Activated CD4-positive, CD25-positive, alpha-beta regulatory T cell treated with anti-CD3 and anti-CD28 coated beads, Interleukin-2, amount 50 U/mL, for 72 hours (primary cell): ENCODE measurements around the gene LEKR1.
"Not testable (repeated sequence)": the region's sequence is repeated elsewhere in the genome, so short reads cannot be mapped to it uniquely, and the experiment has no call there.

Source experiments
- DNase-seq: peaks from one replicate; pipeline ENCODE4 v3.0.0; 2021

Gene LEKR1

GRCh38 chr3:156910022-156910421 is 83.9 kb downstream of the LEKR1 start:
- no peak for DNase-seq

DNA sequence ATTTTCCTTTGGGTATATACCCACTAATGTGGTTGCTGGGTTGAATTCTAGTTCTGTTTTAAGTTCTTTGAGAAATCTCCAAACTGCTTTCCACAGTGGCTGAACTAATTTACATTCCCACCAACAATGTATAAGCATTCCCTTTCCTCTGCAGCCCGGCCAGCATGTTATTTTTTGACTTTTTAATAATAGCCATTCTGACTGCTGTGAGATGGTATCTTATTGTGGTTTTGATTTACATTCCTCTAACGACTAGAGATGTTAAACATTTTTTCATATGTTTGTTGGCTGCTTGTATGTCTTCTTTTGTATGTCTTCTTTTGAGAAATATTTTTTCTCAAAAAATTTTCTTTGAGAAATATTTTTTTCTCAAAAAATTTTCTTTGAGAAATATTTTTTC is 84.7 kb downstream of the LEKR1 start:
- DNase-seq, result not testable (repeated sequence)

DNA sequence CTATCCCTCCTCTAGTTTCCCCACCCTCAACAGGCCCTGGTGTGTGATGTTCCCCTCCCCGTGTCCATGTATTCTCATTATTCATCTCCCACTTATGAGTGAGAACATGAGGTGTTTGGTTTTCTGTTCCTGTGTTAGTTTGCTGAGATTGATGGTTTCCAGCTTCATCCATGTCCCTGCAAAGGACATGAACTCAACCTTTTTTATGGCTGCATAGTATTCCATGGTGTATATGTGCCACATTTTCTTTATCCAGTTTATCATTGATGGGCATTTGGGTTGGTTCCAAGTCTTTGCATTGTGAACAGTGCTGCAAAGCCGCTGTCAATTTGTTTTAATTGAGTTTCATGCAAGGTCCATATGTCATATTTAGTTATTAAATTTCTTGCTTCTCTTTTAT is 88.1 kb downstream of the LEKR1 start:
- not testable (repeated sequence) for DNase-seq

DNA sequence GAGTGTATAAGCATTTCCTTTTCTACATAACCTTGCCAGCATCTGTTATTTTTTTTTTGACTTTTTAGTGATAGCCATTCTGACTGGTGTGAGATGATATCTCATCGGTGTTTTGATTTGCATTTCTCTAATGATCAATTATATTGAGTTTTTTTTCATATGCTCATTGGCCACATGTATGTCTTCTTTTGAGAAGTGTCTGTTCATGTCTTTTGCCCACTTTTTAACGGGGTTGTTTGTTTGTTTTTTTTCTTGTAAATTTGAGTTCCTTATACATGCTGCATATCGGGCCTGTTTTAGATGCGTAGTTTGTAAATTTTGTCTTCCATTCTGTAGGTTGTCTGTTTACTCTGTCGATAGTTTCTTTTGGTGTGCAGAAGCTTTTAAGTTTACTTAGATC is 89.2 kb downstream of the LEKR1 start:
- no peak for DNase-seq

DNA sequence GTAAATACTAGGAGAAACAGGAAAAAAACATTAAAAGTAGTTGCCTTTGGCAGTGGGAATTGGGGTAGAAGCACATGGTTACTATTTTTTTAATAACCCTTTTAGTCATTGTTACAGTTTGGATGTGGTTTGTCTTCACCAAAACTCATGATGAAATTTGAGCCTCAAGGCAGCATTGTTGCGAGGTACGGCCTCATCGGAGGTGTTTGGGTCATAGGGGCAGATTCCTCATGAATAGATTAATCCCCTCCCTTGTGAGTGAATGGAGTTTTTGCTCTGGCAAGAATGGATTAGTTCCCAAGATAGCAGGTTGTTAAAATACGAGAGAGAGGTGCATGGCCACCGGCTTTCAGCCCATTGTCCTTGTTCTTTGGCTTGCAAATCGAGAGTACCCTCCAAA is 92.6 kb downstream of the LEKR1 start:
- no peak for DNase-seq

DNA sequence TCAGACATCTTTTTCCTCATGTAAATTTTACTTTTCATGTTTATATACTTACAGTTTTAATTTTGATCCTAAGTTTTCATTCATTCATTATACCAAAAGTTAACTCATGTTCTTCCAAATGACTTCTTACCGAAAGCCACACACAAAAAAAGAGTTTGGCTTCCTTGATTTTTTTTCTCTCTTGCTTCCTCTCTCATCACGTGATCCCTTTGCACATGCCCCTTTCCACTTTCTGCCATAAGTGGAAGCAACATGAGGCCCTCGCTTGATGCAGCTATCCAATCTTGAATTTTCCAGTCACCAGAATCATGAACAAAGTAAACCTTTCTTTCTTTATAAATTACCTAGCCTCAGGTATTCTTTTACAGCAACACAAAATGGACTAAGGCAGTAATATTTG is 93.7 kb downstream of the LEKR1 start:
- DNase-seq, result no peak

DNA sequence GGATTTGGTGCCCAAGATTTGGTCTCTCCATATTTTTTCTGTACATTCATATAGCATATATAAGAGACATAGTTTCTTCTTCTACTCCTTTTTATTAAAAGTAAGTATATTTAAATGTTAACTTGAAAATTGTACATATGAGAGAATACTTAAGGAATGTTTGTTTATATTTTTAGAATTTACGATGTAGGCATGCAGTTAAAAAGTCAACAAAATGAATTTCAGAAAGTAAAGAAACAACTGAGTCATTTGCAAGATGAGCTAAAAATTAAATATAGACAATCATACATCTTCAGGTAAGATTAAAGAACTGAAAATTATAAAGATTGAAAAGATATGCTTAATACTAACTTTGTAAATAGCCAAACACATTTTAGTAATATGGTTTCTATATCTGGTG is 94.2 kb downstream of the LEKR1 start:
- no peak for DNase-seq

DNA sequence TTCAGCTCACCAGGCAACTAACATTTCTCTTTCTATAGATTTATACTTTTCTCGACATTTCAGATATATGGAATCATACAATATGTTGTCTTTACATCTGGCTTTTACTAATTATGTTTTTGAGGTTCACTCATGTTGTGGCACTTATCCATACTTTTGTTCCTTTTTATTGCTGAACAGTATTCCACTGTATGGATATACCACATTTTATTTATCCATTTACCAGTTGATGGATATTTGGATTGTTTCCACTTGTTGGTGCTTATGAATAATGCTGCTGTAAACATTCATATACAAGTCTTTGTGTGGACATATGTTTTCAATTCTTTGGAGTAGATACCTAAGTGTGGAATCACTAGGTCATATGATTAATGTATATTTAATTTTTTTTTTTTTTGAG is 97.2 kb downstream of the LEKR1 start:
- no peak for DNase-seq

DNA sequence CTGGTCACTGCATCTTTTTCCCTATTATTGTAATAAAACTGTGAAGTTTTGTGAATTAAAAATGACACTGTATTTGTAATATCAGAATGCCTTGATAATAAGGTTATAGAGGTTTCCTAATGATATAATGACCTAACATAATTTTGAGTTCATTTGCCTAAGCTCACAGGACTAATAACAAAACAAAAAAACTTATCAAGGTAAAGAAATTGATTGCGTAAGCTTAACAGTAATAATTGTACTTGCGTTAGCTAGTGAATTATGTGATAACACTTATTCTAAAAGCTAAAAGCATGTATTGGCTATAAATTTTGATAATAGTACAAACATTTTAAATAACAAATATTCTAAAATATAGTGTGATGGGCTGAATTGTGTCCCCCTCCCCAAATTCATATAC is 112.6 kb downstream of the LEKR1 start:
- no peak for DNase-seq

- no peak for DNase-seq
Measured at GRCh38 chr3:156939315-156939714, 113.2 kb downstream of the LEKR1 start.

DNA sequence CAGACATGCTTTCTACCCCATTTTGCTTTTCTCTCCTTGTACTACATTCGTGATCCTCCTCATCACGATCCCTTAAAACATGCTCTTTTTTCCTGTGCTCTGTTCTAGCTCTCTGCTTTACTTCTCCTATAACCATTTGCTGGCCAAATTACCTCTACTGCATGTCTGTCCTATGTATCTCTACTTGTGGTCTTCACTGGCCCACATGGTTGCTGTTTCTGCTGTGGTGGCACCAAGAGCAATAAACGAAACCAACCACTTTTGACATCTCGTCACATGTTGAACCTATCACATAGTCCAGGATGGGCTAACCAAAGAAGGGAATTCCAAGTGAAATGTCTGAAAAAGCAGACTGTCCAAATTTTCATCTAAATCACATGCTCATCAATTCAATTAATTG is 115.2 kb downstream of the LEKR1 start:
- no peak for DNase-seq

DNA sequence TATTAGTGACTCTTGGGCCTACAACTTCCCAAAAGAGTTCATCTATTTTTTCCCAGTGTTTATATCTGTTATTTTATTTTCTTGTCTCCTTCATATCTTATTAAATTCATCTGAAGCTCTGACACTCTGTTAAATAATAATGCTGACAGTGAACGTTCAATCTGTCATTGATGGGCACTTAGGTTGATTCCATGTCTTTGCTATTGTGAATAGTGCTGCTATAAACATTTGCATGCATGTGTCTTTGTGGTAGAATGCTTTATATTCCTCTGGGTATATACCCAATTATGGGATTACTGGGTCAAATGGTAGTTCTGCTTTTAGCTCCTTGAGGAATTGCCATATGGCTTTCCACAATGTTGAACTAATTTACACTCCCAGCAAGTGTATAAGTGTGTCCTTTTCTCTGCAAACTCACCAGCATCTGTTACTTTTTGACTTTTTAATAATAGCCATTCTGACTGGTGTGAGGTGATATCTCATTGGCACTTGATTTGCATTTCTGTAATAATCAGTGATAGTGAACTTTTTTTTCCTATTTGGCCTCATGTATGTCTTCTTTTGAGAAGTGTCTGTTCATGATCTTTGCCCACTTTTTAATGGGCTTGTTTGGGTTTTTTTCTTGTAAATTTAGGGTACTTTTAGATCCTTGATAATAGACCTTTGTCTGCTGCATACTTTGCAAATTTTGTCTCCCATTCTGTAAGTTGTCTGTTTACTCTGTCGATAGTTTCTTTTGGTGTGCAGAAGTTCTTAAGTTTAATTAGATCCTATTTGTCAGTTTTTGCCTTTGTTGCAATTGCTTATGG is 122.5 kb downstream of the LEKR1 start:
- no peak for DNase-seq

GRCh38 chr3:156952011-156952410 is 125.9 kb downstream of the LEKR1 start:
- no peak for DNase-seq

GRCh38 chr3:156957715-156958114 is 131.6 kb downstream of the LEKR1 start:
- no peak for DNase-seq

DNA sequence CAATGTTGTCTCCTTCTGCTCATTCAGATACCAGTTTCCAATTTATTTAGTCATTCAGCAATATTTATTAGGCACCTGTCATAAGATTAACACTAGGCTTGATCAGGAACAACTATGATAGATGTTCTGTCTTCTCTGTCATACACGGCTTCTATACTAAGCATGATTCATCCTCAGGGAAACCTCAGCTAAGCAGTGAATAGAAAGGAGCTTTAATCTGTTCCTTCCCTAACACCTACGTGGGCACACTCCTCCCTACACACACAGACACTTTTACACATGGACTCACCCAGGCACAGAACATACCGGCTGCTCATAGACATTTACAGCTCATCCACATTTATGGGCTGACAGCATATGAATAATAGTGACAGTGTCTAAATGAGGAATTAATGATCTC is 136.9 kb downstream of the LEKR1 start:
- no peak for DNase-seq

GRCh38 chr3:156964577-156964976 is 138.4 kb downstream of the LEKR1 start:
- no peak for DNase-seq

- DNase-seq, result not testable (repeated sequence)
Measured at GRCh38 chr3:156966349-156966748, 140.2 kb downstream of the LEKR1 start.

GRCh38 chr3:156973954-156974353 is 147.8 kb downstream of the LEKR1 start:
- no peak for DNase-seq

DNA sequence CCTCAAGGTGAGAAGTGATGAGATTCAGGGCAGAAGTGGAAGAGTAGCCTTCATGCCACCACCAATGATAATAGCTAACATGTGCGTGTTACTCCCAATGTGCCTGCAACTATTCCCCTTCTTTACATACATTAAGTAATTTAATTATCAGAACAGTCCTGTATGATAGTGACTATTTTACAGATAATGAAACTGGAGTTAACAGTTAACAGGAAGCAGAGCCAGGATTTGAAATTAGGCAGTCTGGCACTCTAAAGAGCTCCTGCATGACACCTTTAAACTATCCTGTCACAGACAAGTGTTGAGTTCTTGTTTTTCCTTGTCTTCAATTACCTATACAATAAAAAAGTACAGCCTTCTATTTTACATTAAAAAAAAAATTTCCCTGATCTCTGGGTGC is 148.8 kb downstream of the LEKR1 start:
- DNase-seq, result no peak

- no peak for DNase-seq
Measured at GRCh38 chr3:156975721-156976120, 149.6 kb downstream of the LEKR1 start.

GRCh38 chr3:156976933-156977332 is 150.8 kb downstream of the LEKR1 start:
- DNase-seq, result no peak

DNA sequence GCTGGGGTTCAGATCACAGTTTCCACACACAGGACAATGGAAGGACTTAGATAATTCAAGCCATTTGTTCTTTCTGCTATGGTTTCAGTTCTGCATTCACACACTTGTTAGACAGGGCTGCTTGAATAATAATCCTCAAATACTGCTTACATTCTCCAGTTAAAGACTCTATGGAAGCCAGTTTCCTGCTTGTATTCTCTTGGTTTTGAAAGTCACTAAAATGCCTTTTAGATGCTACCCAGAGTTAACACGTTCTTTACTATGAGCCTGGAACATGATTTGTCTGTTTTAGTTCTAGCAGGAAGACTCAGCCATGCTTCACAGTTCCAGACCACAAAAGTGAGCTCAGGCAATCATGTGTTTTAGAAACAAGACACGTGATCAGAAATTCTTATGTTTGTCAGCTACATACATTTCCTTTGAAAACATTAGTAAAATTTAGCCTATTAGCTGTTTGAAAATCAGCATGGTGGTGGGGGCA is 152.4 kb downstream of the LEKR1 start:
- no peak for DNase-seq

GRCh38 chr3:156981005-156981404 is 154.9 kb downstream of the LEKR1 start:
- DNase-seq, result no peak

GRCh38 chr3:156983559-156983958 is 157.4 kb downstream of the LEKR1 start:
- DNase-seq, result no peak

DNA sequence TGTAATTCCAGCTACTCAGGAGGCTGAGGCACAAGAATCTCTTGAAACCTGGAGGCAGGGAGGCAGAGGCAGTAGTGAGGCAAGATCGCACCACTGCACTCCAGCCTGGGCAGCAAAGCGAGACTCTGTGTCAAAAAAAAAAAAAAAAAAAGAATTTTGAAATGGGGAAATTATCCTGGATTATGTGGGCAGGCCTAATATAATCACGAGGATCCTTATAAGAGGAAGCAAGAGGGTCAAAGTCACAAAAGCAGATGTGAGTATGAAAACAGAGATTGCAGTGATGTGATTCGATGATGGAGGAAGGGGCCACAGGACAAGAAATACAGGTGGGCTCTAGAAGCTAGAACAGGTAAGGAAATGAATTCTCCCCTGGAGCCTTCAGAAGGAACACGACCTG is 159.6 kb downstream of the LEKR1 start:
- no peak for DNase-seq
